H1 (cell line): Measurements from ENCODE around the gene ARMH1. TPM values are rescaled to one million over a fixed set of nuclear protein-coding genes. Genes with fewer than 3 reads are reported as not detected.

Source experiments
- CTCF ChIA-PET: fragments of 300-600 bp; sonication (Branson Sonifier 250); formaldehyde crosslinking; loops from one replicate; lab custom pipeline; 2021; ENCODE audit not compliant: partially characterized antibody; lab: Charles Lee
- POLR2A ChIA-PET: fragments of 300-600 bp; sonication (Branson Sonifier 250); formaldehyde crosslinking; loops from one replicate; lab custom pipeline; 2021; ENCODE audit warnings: inconsistent platforms; ENCODE audit not compliant: partially characterized antibody; lab: Charles Lee
- DNase-seq, 2 experiments: peaks; one replicate each; pipeline versions ENCODE4 v3.0.0 to v3.0.0-alpha.2; 2010 to 2022; ENCODE audit warnings: low spot score in 2 of 2, low read depth in 1 of 2, mixed read lengths in 1 of 2
- FAIRE-seq: peaks from 2 replicates; lab custom pipeline; 2011; peaks lifted over from hg19 to GRCh38; lab: Jason Lieb, UNC
- H2AFZ ChIP-seq: 2 replicates; pipeline ENCODE4 v1.8.1; 2012; ENCODE audit warnings: low read length, inconsistent platforms
- H2AK5ac ChIP-seq: 2 replicates; pipeline ENCODE4 v1.6.1; 2013; ENCODE audit warnings: low read depth, low read length
- H2BK120ac ChIP-seq: replicated peaks from 2 replicates; pipeline ENCODE3; 2013; ENCODE audit warnings: low read depth, low read length, inconsistent platforms
- H2BK12ac ChIP-seq: 2 replicates; pipeline ENCODE4 v1.6.1; 2013; ENCODE audit warnings: low read depth, low read length
- H2BK15ac ChIP-seq: 2 replicates; pipeline ENCODE4 v1.6.1; 2013; ENCODE audit warnings: low read length
- H2BK20ac ChIP-seq: 2 replicates; pipeline ENCODE4 v1.6.1; 2013; ENCODE audit warnings: low read length
- H2BK5ac ChIP-seq: 2 replicates; pipeline ENCODE4 v1.6.1; 2013; ENCODE audit warnings: low read depth, low read length
- H3K14ac ChIP-seq: 2 replicates; pipeline ENCODE4 v1.6.1; 2013; ENCODE audit warnings: inconsistent platforms; ENCODE audit not compliant: insufficient read length
- H3K18ac ChIP-seq: 2 replicates; pipeline ENCODE4 v1.6.1; 2013; ENCODE audit warnings: low read length; ENCODE audit errors: extremely low read depth
- H3K23ac ChIP-seq: 2 replicates; pipeline ENCODE4 v1.6.1; 2013; ENCODE audit warnings: inconsistent platforms; ENCODE audit not compliant: insufficient read length
- H3K23me2 ChIP-seq: 2 replicates; pipeline ENCODE4 v1.6.1; 2013; ENCODE audit warnings: low read depth, low read length
- H3K27ac ChIP-seq: 2 replicates; pipeline ENCODE4 v1.6.1; 2011; ENCODE audit warnings: low read depth, low read length, inconsistent platforms
- H3K27me3 ChIP-seq, 4 experiments: replicated peaks in 1 of 4; 1 replicate in 1 of 4; 2 replicates in 3 of 4; pipeline versions ENCODE4 v1.6.1 to v1.8.1; 2011 to 2013; ENCODE audit warnings: low read length in 3 of 4, mild to moderate bottlenecking in 3 of 4, inconsistent platforms in 2 of 4, mixed read lengths in 2 of 4, moderate library complexity in 1 of 4; ENCODE audit not compliant: control insufficient read depth in 3 of 4, insufficient read depth in 3 of 4; ENCODE audit errors: extremely low read depth in 1 of 4
- H3K36me3 ChIP-seq, 4 experiments: 2 replicates each; pipeline versions ENCODE4 v1.6.1 to v1.8.1; 2011 to 2013; ENCODE audit warnings: mild to moderate bottlenecking in 4 of 4, low read length in 3 of 4, moderate library complexity in 2 of 4, control low read depth in 1 of 4, inconsistent platforms in 1 of 4; ENCODE audit not compliant: insufficient read depth in 4 of 4, control insufficient read depth in 2 of 4
- H3K4ac ChIP-seq: replicated peaks from 2 replicates; pipeline ENCODE3; 2013; ENCODE audit warnings: low read length, low read depth, mixed read lengths, inconsistent platforms; ENCODE audit not compliant: insufficient read length
- H3K4me1 ChIP-seq, 4 experiments: replicated peaks in 1 of 4; 1 replicate in 1 of 4; 2 replicates in 3 of 4; pipeline versions ENCODE4 v1.6.1 to v1.8.1; 2011 to 2013; ENCODE audit warnings: low read length in 3 of 4, inconsistent platforms in 2 of 4, mixed read lengths in 1 of 4; ENCODE audit not compliant: insufficient read depth in 4 of 4, control insufficient read depth in 3 of 4
- H3K4me2 ChIP-seq, 2 experiments: 2 replicates each; pipeline versions ENCODE4 v1.6.1 to v1.8.1; 2011 to 2013; ENCODE audit warnings: low read depth in 2 of 2, low read length in 2 of 2, control low read depth in 1 of 2, inconsistent platforms in 1 of 2, mild to moderate bottlenecking in 1 of 2; ENCODE audit not compliant: insufficient read depth in 1 of 2
- H3K4me3 ChIP-seq, 4 experiments: fragments of 200-600, 300-600 bp in 1 of 4; sonication (generic), shearing (Covaris generic), sonication (Bioruptor Twin) in 1 of 4; 2 replicates each; pipeline versions ENCODE4 v1.5.1 to v1.8.1; 2011 to 2016; ENCODE audit warnings: low read length in 4 of 4, low read depth in 3 of 4, control low read depth in 2 of 4, inconsistent platforms in 2 of 4, mild to moderate bottlenecking in 2 of 4, mixed read lengths in 1 of 4, moderate library complexity in 1 of 4; ENCODE audit not compliant: insufficient read depth in 2 of 4; ENCODE audit errors: extremely low read depth in 1 of 4
- H3K56ac ChIP-seq: replicated peaks from 2 replicates; pipeline ENCODE3; 2013; ENCODE audit warnings: low read depth, mild to moderate bottlenecking, mixed read lengths, low read length, inconsistent platforms; ENCODE audit not compliant: insufficient read length
- H3K79me1 ChIP-seq: 2 replicates; pipeline ENCODE4 v1.6.1; 2013; ENCODE audit warnings: low read depth, low read length, control low read depth
- H3K79me2 ChIP-seq, 2 experiments: 2 replicates each; pipeline versions ENCODE4 v1.6.1 to v1.8.1; 2012 to 2013; ENCODE audit warnings: low read length in 2 of 2, mild to moderate bottlenecking in 2 of 2, inconsistent platforms in 1 of 2; ENCODE audit not compliant: insufficient read depth in 2 of 2, control insufficient read depth in 1 of 2
- H3K9ac ChIP-seq, 4 experiments: replicated peaks in 1 of 4; 1 replicate in 1 of 4; 2 replicates in 3 of 4; pipeline versions ENCODE4 v1.6.1 to v1.8.1; 2011 to 2013; ENCODE audit warnings: low read depth in 3 of 4, low read length in 3 of 4, control low read depth in 2 of 4, mild to moderate bottlenecking in 2 of 4, moderate library complexity in 2 of 4, inconsistent platforms in 1 of 4; ENCODE audit errors: extremely low read depth in 1 of 4
- H3K9me3 ChIP-seq, 2 experiments: 2 replicates each; pipeline versions ENCODE4 v1.6.1 to v1.8.1; 2012 to 2013; ENCODE audit warnings: mild to moderate bottlenecking in 2 of 2, moderate library complexity in 2 of 2, control low read depth in 1 of 2, inconsistent platforms in 1 of 2, low read depth in 1 of 2, low read length in 1 of 2, mixed read lengths in 1 of 2; ENCODE audit not compliant: insufficient read depth in 2 of 2
- H4K20me1 ChIP-seq, 2 experiments: replicated peaks in 1 of 2; 2 replicates each; pipeline versions ENCODE3 to v1.8.1; 2011 to 2013; ENCODE audit warnings: inconsistent platforms in 2 of 2, low read length in 2 of 2, mild to moderate bottlenecking in 1 of 2; ENCODE audit not compliant: insufficient read depth in 2 of 2, control insufficient read depth in 1 of 2
- H4K5ac ChIP-seq: 2 replicates; pipeline ENCODE4 v1.6.1; 2013; ENCODE audit warnings: low read length, low read depth, mixed read lengths, inconsistent platforms; ENCODE audit not compliant: insufficient read length
- H4K8ac ChIP-seq: 2 replicates; pipeline ENCODE4 v1.8.0; 2013; ENCODE audit warnings: mild to moderate bottlenecking, moderate library complexity, low read length, inconsistent platforms; ENCODE audit not compliant: insufficient read depth; ENCODE audit errors: extremely low read depth
- H4K91ac ChIP-seq: replicated peaks from 2 replicates; pipeline ENCODE3; 2013; ENCODE audit warnings: low read length, mixed read lengths, inconsistent platforms; ENCODE audit not compliant: insufficient read length
- BRCA1 ChIP-seq: IDR thresholded peaks from 2 replicates; pipeline ENCODE4 v1.6.1; 2012; ENCODE audit warnings: low read depth, low read length, improper control_type of control experiment
- SUZ12 ChIP-seq: fragments of 200-600 bp; sonication (generic); IDR thresholded peaks from 2 replicates; pipeline ENCODE4 v1.6.1; 2012; ENCODE audit warnings: mild to moderate bottlenecking, inconsistent platforms, low read length, moderate library complexity, mixed read lengths
- ZNF274 ChIP-seq: IDR thresholded peaks from 2 replicates; pipeline ENCODE4 v1.7.0; 2012; ENCODE audit warnings: low read length, borderline replicate concordance; ENCODE audit errors: extremely low read depth
- WGBS, 2 experiments: shearing (Covaris generic) in 1 of 2; methylation state at CpG; one replicate each; pipeline versions ENCODE4 v1.1.6 to v1.1.7; 2013 to 2015; ENCODE audit warnings: low lambda C conversion rate in 2 of 2, mixed read lengths in 2 of 2, inconsistent platforms in 1 of 2, low coverage in 1 of 2, missing lambda C conversion rate in 1 of 2; ENCODE audit not compliant: insufficient replicate concordance in 2 of 2, insufficient coverage in 1 of 2, insufficient read length in 1 of 2; ENCODE audit errors: extremely low coverage in 1 of 2, missing lambda C conversion rate in 1 of 2; 5-methylcytosine and 5-hydroxymethylcytosine counted together
- polyA plus RNA-seq, 7 experiments: library from polyadenylated mRNA; depleted of rRNA in 3 of 7; stranded (reverse) in 5 of 7; unstranded in 2 of 7; fragments of >200 nt in 5 of 7; fragments of 200-250 nt in 2 of 7; gene quantifications; 1 replicate in 5 of 7; 2 replicates in 1 of 7; 4 replicates in 1 of 7; pipeline versions ENCODE4 v1.2.1 to v1.2.3, GENCODE V29; 2011 to 2013; ENCODE audit warnings: missing spikeins in 2 of 7, mixed read lengths in 2 of 7
- total RNA-seq: library from RNA; stranded (reverse); fragmentation: NEBNext Ultra II Directional; extraction: Animal tissue kit (Norgen Biotek cat#: 25700); gene quantifications from 2 replicates; pipeline ENCODE4 v1.2.1, GENCODE V29; 2021

ARMH1 gene
- total and polyA plus RNA-seq, 2 of the 8 experiments (the other 6 are each of a cell fraction or from before 2014, with no cell fraction given), result 0.82 to 0.85 TPM

DNA sequence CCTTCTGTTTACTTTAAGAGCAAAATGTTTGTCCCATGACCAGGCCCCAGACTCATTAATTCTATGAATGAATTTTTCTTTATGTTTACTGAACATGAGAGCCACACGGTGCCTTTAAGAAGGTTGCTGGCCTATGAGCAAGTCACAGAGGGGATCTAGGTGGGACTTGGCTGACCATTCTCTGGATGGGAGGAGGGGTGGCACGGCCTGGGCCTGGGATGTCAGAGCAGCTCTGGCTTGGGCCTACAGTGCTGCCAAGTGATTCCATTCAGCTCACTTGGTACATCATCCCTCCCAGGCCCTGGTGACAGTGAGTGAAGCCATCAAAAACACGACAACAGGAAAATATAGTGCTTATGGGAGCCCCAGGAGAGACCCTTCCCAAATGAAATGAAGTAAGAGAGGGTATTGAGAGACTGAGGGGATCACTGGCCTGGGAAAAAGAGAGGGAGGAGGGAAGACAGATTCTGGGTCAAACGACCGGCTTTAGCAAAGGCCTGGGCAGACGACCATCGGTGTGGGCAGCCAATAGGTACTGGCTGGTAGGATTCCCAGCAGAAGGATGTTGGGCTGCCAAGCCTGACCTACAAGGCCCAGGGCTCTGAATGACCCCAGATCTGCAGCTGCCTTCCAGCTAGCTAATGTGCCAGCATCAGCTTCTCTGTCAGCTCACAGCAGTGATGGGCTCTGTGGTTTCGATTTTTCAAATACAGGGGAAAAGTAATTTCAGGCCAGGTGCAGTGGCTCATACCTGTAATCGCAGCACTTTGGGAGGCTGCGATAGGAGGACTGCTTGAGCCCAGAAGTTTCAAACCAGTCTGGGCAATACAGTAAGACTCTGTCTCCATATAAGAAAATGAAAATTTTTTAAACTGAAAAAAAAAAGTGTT lies 3.5 kb upstream of the ARMH1 start:
- H3K4me1 ChIP-seq, result peaks cover 3 to 11% (median 6%) of the 10 kb centered on the region in 4 experiments; a peak in 5 of 7 replicates
- H4K8ac ChIP-seq, result no peak overlapping the region
- no peak overlapping the region for H3K27ac ChIP-seq
- DNase-seq, result no peak
- ChIA-PET CTCF (interaction anchor here (0.5 to 5.9 kb wide), 9 partner anchors 11 to 135 kb away, joined by 3 to 29 read pairs (median 3); no protein-coding TSS in a partner anchor), POLR2A (interaction anchor here (3.3 kb wide), 1 partner anchor 9 kb away, joined by 14 read pairs; no protein-coding TSS in a partner anchor)
- H4K91ac ChIP-seq, result no peak overlapping the region
- no peaks in the 10 kb centered on the region for H3K36me3 ChIP-seq
- no peaks in the 10 kb centered on the region; a peak in 1 of 7 replicates for H3K27me3 ChIP-seq
- no peak overlapping the region for H4K5ac ChIP-seq
- no peak overlapping the region for H2BK15ac ChIP-seq
- no peak overlapping the region for H2BK120ac ChIP-seq
- H2AK5ac ChIP-seq, result no peak overlapping the region; the same call in 1 of the 2 replicates
- no peak overlapping the region for H2AFZ ChIP-seq
- H3K4ac ChIP-seq, result no peak overlapping the region
- H3K9ac ChIP-seq, result no peak overlapping the region
- no peak overlapping the region for H3K4me3 ChIP-seq
- H2BK20ac ChIP-seq, result no peak overlapping the region
- H3K18ac ChIP-seq, result no peak overlapping the region
- H3K4me2 ChIP-seq, result no peak overlapping the region
- no peaks in the 10 kb centered on the region for H4K20me1 ChIP-seq
- no peak overlapping the region for H3K14ac ChIP-seq
- 0 out of 2 replicates have a peak overlapping the region, but pooled peaks have one; percentile 9 for H2BK12ac ChIP-seq
- H3K23ac ChIP-seq, result no peak overlapping the region
- WGBS, 2 experiments, result 90% methylated on average over 10 of the region's 10 CpGs; no CpG with 5 or more reads in 1 of the 2 experiments
- no peaks in the 10 kb centered on the region for H3K9me3 ChIP-seq
- FAIRE-seq, result no peak
- no peaks in the 10 kb centered on the region for H3K79me2 ChIP-seq
- no peak overlapping the region for H3K56ac ChIP-seq
- TF ChIP-seq BRCA1, result no peak
- no peak for TF ChIP-seq ZNF274
- no peak for TF ChIP-seq SUZ12
- no peaks in the 10 kb centered on the region for H3K79me1 ChIP-seq
- no peak overlapping the region for H2BK5ac ChIP-seq
- H3K23me2 ChIP-seq, result peaks cover 11% of the 10 kb centered on the region
